GM20000 (cell line): ENCODE results near the gene PRTN3.
"Not testable (repeated sequence)": the region's sequence is repeated elsewhere in the genome, so short reads cannot be mapped to it uniquely, and the experiment has no call there.

Source experiments
- DNase-seq: peaks from one replicate; pipeline ENCODE4 v3.0.0; 2012; ENCODE audit warnings: low spot score
- TF ChIP-seq, protein P1 (sequence below): IDR thresholded peaks from 2 replicates; pipeline ENCODE4 v1.5.1; 2012; ENCODE audit warnings: mild to moderate bottlenecking, control low read depth; ENCODE audit errors: extremely low read depth, missing control alignments

Gene PRTN3

DNA sequence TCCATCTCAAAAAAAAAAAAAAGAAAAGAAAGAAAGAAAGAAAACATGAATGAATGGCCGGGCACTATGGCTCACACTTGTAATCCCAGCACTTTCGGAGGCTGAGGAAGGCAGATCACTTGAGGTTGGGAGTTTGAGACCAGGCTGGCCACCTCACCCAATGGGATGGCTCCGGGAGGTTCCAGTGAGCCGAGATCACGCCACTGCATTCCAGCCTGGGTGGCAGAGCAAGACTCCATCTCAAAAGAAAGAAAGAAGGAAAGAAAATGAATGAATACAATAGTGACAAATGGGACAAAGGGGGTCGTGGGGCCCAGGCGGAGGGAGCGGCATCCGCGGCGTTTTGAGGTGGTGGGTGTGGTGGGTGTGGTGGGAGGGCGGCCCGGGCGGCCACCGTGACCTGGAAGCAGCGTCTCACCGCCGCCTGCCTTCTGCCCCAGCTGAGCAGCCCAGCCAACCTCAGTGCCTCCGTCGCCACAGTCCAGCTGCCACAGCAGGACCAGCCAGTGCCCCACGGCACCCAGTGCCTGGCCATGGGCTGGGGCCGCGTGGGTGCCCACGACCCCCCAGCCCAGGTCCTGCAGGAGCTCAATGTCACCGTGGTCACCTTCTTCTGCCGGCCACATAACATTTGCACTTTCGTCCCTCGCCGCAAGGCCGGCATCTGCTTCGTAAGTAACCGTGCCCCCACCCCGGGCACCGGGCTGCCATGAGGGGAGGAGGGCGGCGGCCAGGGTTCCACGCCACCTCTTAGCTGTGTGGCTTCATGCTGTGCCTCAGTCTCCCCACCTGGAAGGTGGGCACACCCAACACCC, 5.1 kb downstream of the PRTN3 start:
- TF ChIP-seq, protein P1, sequence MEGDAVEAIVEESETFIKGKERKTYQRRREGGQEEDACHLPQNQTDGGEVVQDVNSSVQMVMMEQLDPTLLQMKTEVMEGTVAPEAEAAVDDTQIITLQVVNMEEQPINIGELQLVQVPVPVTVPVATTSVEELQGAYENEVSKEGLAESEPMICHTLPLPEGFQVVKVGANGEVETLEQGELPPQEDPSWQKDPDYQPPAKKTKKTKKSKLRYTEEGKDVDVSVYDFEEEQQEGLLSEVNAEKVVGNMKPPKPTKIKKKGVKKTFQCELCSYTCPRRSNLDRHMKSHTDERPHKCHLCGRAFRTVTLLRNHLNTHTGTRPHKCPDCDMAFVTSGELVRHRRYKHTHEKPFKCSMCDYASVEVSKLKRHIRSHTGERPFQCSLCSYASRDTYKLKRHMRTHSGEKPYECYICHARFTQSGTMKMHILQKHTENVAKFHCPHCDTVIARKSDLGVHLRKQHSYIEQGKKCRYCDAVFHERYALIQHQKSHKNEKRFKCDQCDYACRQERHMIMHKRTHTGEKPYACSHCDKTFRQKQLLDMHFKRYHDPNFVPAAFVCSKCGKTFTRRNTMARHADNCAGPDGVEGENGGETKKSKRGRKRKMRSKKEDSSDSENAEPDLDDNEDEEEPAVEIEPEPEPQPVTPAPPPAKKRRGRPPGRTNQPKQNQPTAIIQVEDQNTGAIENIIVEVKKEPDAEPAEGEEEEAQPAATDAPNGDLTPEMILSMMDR: no peak
- no peak for DNase-seq

DNA sequence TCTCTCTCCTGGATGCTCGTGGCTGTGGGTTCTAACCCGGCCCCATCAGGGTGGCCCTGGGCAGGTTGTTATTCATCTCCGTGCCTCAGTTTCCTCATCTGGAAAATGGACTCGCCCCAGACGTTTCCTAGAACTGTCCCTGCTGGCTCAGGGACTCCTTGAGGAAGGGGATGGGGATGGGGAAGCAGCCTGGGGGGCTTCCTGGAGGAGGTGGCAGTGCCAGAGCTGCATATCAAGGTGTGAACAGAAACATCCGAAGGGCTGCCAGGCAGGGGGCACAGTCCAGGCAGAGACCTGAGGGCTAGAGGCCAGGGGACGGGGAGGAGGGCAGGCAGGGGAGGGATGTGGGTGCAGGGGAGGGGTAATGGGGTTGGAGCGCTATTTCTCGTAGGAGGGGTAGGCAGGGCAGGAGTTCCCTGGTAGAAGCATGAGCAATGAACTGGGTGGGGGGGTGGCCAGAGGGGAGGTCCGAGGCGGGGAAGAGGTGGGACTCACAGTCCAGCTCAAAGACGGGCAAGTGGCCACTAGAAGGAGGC, 7.7 kb downstream of the PRTN3 start:
- DNase-seq: no peak
- TF ChIP-seq, protein P1: no peak

DNA sequence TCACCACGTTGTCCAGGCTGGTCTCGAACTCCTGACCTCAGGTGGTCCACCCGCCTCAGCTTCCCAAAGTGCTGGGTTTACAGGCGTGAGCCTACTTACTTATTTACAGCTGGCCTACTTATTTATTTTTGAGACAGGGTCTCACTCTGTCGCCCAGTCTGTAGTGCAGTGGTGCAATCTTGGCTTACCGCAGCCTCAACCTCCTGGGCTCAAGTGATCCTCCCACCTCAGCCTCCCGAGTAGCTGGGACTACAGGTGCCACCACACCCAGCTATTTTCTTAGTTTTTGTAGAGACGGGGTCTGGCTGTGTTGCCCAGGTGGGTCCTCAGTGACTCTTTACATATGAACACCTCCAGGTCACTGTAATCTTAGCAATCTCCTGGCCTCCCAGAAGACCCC, 8.4 kb downstream of the PRTN3 start:
- not testable (repeated sequence) for DNase-seq

DNA sequence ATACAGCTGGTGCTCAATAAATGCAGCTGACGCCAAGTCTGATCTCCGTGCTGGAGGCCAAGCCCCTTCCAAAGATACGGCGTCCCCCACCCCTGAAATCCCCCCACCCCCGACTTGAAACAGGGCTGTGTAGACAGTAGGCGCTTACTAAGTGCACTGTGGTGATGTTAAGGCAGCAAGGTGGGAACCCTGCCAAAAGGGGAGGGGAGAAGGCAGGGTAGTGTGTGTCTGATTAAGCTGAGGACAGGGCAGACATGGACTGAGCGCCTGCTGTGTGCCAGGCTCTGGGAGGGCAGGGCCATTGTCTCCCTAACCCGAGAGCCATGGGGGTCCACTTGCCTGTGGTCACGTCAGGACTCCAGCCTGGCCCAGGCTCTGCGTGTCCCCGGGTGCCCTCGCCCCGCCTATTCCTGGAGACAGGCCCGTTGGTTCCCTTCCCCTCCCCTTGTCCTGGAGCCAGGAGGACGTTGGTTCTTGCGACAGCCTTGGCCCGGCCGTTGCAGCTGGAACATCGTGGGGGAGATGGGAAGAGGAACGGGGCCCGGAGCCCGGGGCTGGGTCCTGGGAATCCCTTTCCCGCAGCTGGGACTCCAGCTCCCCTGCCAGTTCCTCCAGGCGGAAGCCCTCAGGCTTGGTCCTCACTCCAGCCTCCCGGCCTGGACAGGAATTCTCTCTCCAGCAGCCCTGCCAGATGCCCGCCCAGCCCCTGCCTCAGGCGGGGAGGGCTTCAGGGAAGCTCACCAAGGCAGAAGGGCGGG, 9.6 kb downstream of the PRTN3 start:
- TF ChIP-seq, protein P1: no peak
- DNase-seq: no peak

DNA sequence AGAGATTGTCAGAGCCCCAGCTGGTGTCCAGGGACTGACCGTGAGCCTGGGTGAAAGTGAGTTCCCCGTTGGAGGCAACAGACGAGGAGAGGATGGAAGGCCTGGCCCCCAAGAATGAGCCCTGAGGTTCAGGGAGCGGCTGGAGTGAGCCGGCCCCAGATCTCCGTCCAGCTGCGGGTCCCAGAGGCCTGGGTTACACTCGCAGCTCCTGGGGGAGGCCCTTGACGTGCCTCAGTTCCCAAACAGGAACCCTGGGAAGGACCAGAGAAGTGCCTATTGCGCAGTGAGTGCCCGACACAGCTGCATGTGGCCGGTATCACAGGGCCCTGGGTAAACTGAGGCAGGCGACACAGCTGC, 10.2 kb downstream of the PRTN3 start:
- DNase-seq: no peak
- TF ChIP-seq, protein P1: no peak

DNA sequence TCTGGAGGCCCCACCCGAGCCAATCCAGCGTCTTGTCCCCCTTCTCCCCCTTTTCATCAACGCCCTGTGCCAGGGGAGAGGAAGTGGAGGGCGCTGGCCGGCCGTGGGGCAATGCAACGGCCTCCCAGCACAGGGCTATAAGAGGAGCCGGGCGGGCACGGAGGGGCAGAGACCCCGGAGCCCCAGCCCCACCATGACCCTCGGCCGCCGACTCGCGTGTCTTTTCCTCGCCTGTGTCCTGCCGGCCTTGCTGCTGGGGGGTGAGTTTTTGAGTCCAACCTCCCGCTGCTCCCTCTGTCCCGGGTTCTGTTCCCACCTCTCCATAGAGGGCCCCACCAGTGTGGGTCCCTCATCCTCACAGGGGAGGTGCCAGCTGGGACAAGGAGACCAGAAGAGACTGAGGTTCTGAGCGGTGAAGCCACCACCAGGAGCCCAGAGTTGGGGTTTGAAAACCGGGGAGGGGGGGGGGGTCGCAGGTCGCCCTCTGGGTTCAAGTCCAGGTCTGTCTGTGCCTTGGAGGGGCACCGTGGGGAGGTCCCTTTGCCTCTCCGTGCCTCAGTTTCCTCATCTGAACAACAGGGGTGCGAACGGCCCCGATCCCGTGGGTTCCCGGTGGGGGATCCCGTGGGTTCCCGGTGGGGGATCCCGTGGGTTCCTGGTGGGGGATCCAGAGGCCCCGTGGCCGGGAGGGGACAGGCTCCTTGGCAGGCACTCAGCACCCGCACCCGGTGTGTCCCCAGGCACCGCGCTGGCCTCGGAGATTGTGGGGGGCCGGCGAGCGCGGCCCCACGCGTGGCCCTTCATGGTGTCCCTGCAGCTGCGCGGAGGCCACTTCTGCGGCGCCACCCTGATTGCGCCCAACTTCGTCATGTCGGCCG, 11.6 kb downstream of the PRTN3 start, which contains the start of gene ELANE:
ELANE (plus strand) TSS at position 168 of the 878 bp plus-strand sequence; CDS start at position 194, 26 bp downstream.
- no peak for DNase-seq
- TF ChIP-seq, protein P1: no peak

DNA sequence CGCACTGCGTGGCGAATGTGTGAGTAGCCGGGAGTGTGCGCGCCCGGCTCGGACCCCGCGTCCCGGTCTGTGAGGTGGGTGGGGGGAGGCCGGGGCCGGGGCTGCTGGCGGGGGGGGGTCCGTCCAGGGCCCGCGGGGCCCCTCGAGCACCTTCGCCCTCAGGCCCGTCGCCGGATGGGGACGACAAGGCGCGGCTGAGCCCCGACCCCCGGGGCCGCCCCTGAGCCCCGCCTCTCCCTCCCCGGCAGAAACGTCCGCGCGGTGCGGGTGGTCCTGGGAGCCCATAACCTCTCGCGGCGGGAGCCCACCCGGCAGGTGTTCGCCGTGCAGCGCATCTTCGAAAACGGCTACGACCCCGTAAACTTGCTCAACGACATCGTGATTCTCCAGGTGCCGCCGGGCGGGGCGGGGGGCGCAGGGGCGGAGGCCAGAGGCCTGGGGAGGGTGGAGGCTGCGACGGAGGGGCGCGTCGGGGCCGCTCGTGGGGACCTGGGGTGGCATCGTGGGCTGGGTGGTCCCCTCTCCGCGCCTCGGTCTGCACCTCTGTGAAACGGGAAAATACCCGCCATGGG, 12.3 kb downstream of the PRTN3 start:
- no peak for DNase-seq
- TF ChIP-seq, protein P1: no peak

DNA sequence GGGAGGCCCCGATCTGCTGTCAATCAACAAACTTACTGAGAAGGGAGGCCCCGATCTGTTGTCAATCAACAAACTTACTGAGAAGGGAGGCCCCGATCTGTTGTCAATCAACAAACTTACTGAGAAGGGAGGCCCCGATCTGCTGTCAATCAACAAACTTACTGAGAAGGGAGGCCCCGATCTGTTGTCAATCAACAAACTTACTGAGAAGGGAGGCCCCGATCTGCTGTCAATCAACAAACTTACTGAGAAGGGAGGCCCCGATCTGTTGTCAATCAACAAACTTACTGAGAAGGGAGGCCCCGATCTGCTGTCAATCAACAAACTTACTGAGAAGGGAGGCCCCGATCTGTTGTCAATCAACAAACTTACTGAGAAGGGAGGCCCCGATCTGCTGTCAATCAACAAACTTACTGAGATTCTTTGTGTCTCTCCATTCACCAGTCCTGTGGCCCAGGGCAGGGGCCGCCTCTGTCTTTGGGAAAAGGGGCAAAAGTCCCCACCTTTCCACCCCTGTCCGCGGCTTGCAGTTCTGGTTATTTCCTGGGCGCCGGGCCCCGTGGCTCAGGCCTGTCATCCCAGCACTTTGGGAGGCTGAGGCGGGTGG, 12.9 kb downstream of the PRTN3 start:
- DNase-seq: not testable (repeated sequence)
